K562 (cell line): Measurements from ENCODE around the gene TAF9B. TPM values are rescaled to one million over a fixed set of nuclear protein-coding genes. Genes with fewer than 3 reads are reported as not detected.

ENCODE experiments used
- CCAR2 ChIP-seq: fragments of 200-400 bp; formaldehyde crosslinking; IDR thresholded peaks from 2 replicates; pipeline ENCODE4 v1.6.1; 2017; ENCODE audit warnings: mild to moderate bottlenecking, low read depth, low read length
- CEBPZ ChIP-seq: fragments of 150-350 bp; IDR thresholded peaks from 2 replicates; pipeline ENCODE4 v1.6.1; 2014; ENCODE audit warnings: low read depth, mild to moderate bottlenecking, low read length, borderline replicate concordance
- CTBP1 ChIP-seq: fragments of 450-650 bp; IDR thresholded peaks from 2 replicates; pipeline ENCODE4 v1.6.1; 2016; ENCODE audit warnings: borderline replicate concordance
- EP300 ChIP-seq: IDR thresholded peaks from 2 replicates; pipeline ENCODE4 v1.6.1; 2012; ENCODE audit warnings: low read length, improper control_type of control experiment
- EP400 ChIP-seq: fragments of 450-650 bp; IDR thresholded peaks from 2 replicates; pipeline ENCODE4 v1.6.1; 2017; ENCODE audit warnings: antibody characterized with exemption, mild to moderate bottlenecking, moderate library complexity
- GATAD2A ChIP-seq: fragments of 450-650 bp; IDR thresholded peaks from 2 replicates; pipeline ENCODE4 v1.6.1; 2017
- HNRNPLL ChIP-seq: fragments of 200-400 bp; formaldehyde crosslinking; IDR thresholded peaks from 2 replicates; pipeline ENCODE4 v1.6.1; 2017; ENCODE audit warnings: low read length, low read depth, mild to moderate bottlenecking; ENCODE audit not compliant: poor library complexity, severe bottlenecking
- KAT7 ChIP-seq: sonication (generic); formaldehyde crosslinking; IDR thresholded peaks from 2 replicates; pipeline ENCODE4 v1.8.0; 2022; ENCODE audit warnings: missing genetic modification reagents, mild to moderate bottlenecking, borderline replicate concordance
- MBD2 ChIP-seq: sonication (generic); IDR thresholded peaks from 2 replicates; pipeline ENCODE4 v1.6.1; 2016; ENCODE audit warnings: low read depth, borderline replicate concordance
- NEUROD1 ChIP-seq: fragments of 150-350 bp; IDR thresholded peaks from 2 replicates; pipeline ENCODE4 v1.6.1; 2014; ENCODE audit warnings: borderline replicate concordance, low read length, low read depth; ENCODE audit not compliant: partially characterized antibody
- POLR2G ChIP-seq: fragments of 200-400 bp; formaldehyde crosslinking; IDR thresholded peaks from 2 replicates; pipeline ENCODE4 v1.6.1; 2017; ENCODE audit warnings: low read depth, mild to moderate bottlenecking, antibody characterized with exemption, low read length, moderate library complexity
- POLR2H ChIP-seq: IDR thresholded peaks from 2 replicates; pipeline ENCODE4 v1.6.1; 2016; ENCODE audit warnings: missing genetic modification characterization, low read depth, mild to moderate bottlenecking, control low read depth, missing compliant biosample characterization, moderate library complexity
- RBFOX2 ChIP-seq: fragments of 200-400 bp; formaldehyde crosslinking; IDR thresholded peaks from 2 replicates; pipeline ENCODE4 v1.6.1; 2017; ENCODE audit warnings: low read depth, mild to moderate bottlenecking, low read length, moderate library complexity
- SMAD4 ChIP-seq: fragments of 250-450 bp; sonication (Bioruptor Pico); conservative IDR thresholded peaks from 2 replicates; pipeline ENCODE4 v1.8.0; 2021; ENCODE audit warnings: inconsistent platforms, mild to moderate bottlenecking, moderate library complexity
- STAG1 ChIP-seq: sonication (generic); formaldehyde crosslinking; IDR thresholded peaks from 2 replicates; pipeline ENCODE4 v1.5.0; 2020; ENCODE audit warnings: missing genetic modification reagents, borderline replicate concordance
- TARDBP ChIP-seq: fragments of 450-650 bp; IDR thresholded peaks from 2 replicates; pipeline ENCODE4 v1.6.1; 2016
- TEAD1 ChIP-seq, 2 experiments: fragments of 450-650 bp in 1 of 2; sonication (generic) in 1 of 2; formaldehyde crosslinking; IDR thresholded peaks; 2 replicates each; pipeline versions ENCODE4 v1.4.0 to v1.8.0; 2020 to 2022; ENCODE audit warnings: mild to moderate bottlenecking in 2 of 2, missing genetic modification reagents in 1 of 2
- TEAD4 ChIP-seq, 2 experiments: sonication (generic) in 1 of 2; formaldehyde crosslinking in 1 of 2; IDR thresholded peaks; 2 replicates each; pipeline versions ENCODE4 v1.6.1 to v1.8.0; 2012 to 2022; ENCODE audit warnings: borderline replicate concordance in 1 of 2, inconsistent platforms in 1 of 2, low read length in 1 of 2, mild to moderate bottlenecking in 1 of 2, missing genetic modification reagents in 1 of 2
- USF2 ChIP-seq: sonication (generic); formaldehyde crosslinking; IDR thresholded peaks from 2 replicates; pipeline ENCODE4 v1.5.0; 2020; ENCODE audit warnings: missing genetic modification reagents
- ZBTB2 ChIP-seq: fragments of 450-650 bp; IDR thresholded peaks from 2 replicates; pipeline ENCODE4 v1.6.1; 2016; ENCODE audit warnings: antibody characterized with exemption
- ZNF134 ChIP-seq: fragments of 250-450 bp; sonication (Bioruptor Pico); conservative IDR thresholded peaks from 2 replicates; pipeline ENCODE4 v1.4.0; 2020
- ZNF408 ChIP-seq: fragments of 250-450 bp; sonication (Bioruptor Pico); IDR thresholded peaks from 2 replicates; pipeline ENCODE4 v1.4.0; 2020; ENCODE audit warnings: low read depth, mild to moderate bottlenecking, moderate library complexity
- polyA plus RNA-seq, 8 experiments: library from polyadenylated mRNA; depleted of rRNA in 4 of 8; stranded (reverse) in 5 of 8; unstranded in 3 of 8; fragments of >200 nt; fragmentation: Nextera tagmentation in 2 of 8; fragmentation: Illumina TruSeq in 1 of 8; extraction: Ambion mirVana in 2 of 8; extraction: Trizol in 1 of 8; gene quantifications; 2 replicates each; pipeline versions ENCODE4 v1.2.1 to v1.2.3, GENCODE V29; 2011 to 2014; ENCODE audit warnings: inconsistent platforms in 1 of 8, missing spikeins in 1 of 8
- total RNA-seq, 7 experiments: library from RNA; depleted of rRNA in 6 of 7; stranded (reverse); fragments of >200 nt in 6 of 7; fragmentation: Illumina TruSeq in 2 of 7; extraction: Trizol in 2 of 7; gene quantifications; 2 replicates each; pipeline versions ENCODE4 v1.2.1 to v1.2.3, GENCODE V29; 2011 to 2021; ENCODE audit warnings: low replicate concordance in 1 of 7

The TAF9B gene
- total and polyA plus RNA-seq, 9 of the 15 experiments (the other 6 are each of a cell fraction or from before 2014, with no cell fraction given) = 10.9 to 42.1 (median 20.8) TPM

GRCh38 chrX:78103623-78104446, 35.6 kb downstream of the TAF9B start, which contains the start of gene PGK1 (continued):
- TF ChIP-seq ZNF134 (CRISPR knock-in tag) (no peak), POLR2H (tag) (peak; percentile 79), KAT7 (peak; percentile 76; the same call in 1 of the 2 replicates), EP400 (peak; percentile 67), EP300 (peak; percentile 16; the same call in 1 of the 2 replicates), USF2 (CRISPR knock-in tag) (no peak), STAG1 (CRISPR knock-in tag) (no peak), CEBPZ (no peak), ZNF408 (CRISPR knock-in tag) (peak; percentile 30; the same call in 1 of the 2 replicates), POLR2G (peak; percentile 95), CTBP1 (peak; percentile 78), TEAD4 (IDR thresholded peaks at IDR 0.05; ENCODE audit: low read length) (peak; percentile 25; the same call in 1 of the 2 replicates), TEAD4 (CRISPR knock-in tag; IDR thresholded peaks at IDR 0.05; ENCODE audit: borderline replicate concordance) (no peak), MBD2 (peak; percentile 90), GATAD2A (no peak), SMAD4 (peak; percentile 60), TEAD1 (CRISPR knock-in tag; IDR thresholded peaks at IDR 0.05) (peak; percentile 43 to 80; a peak in 1 of 4 replicates), ZBTB2 (0 out of 2 replicates have a peak, but pooled peaks have one; percentile 72), HNRNPLL (peak; percentile 95), TARDBP (no peak), CCAR2 (no peak), NEUROD1 (peak; percentile 77), RBFOX2 (peak; percentile 97)
